Head of caudate nucleus (tissue), 42 donors: ENCODE measurements around the gene LAMTOR5.
A peak's percentile ranks its signal among the peaks of the same experiment; 100 is the strongest.
"Not testable (repeated sequence)": the region's sequence is repeated elsewhere in the genome, so short reads cannot be mapped to it uniquely, and the experiment has no call there.

ENCODE experiments used
- DNase-seq, 42 donors: peaks; one replicate each; pipeline versions ENCODE4 v3.0.0 to v3.0.0-alpha.2; 2020 to 2021; ENCODE audit warnings: mixed read lengths in 7 of 42
- intact Hi-C: fragments of 100-400 bp; cut with DNase I; formaldehyde crosslinking; loops from one replicate; pipeline ENCODE4 v1.15.0; 2022

Gene LAMTOR5

DNA sequence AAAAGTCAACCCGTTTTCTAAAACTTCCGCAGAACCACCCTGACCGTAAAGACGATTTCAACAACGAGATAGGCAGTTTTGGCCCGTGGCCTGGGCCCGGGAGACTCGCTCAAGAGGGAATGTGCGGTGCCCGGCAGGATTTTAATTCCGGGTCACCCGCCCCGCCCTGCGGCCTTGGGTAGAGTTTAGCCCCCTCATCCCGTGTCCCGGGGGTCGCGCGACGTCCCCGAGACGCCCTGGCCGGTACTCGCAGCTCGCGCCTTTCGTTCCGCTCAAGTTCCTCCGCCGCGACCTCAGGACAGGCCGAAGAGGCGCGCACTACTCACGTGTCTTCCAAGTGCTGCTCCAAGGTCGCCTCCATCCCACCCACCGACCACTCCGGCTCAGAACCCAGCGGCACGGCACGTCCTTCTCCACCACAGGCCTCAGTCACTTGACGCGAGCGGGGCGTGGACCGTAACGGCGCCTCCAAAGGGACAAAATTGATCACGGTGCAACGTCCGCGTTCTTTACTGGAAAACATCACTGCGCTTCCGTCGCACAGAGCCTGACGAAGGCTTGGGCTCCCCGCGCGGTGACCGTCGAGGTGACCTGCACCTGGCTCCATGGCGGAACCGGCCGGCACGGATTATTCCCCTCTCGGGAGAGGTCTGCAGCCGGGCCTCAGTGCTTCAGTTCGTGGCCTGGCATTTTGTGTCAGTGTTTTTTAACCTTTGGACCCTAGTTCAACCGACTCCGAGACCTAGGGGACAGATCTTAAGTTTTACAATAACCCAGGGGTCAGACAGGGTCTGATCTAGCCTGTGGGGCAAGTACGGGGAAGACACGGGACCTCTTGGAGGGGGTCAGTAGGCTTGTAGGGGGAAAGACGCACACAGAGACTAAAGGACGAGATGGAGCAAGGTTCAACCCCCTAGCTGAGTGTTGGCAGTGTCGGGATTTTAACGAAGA lies at the start of gene LAMTOR5:
LAMTOR5 (minus strand) TSS at position 435 of the 951 bp plus-strand sequence; CDS start at position 361, 74 bp downstream.
- DNase-seq: peak; percentile 86 to 97 (median 93)
- intact Hi-C loops: loop anchor here (5.0 kb wide), 1 partner anchor 70 kb away; the partner anchor contains the start of gene RBM15

DNA sequence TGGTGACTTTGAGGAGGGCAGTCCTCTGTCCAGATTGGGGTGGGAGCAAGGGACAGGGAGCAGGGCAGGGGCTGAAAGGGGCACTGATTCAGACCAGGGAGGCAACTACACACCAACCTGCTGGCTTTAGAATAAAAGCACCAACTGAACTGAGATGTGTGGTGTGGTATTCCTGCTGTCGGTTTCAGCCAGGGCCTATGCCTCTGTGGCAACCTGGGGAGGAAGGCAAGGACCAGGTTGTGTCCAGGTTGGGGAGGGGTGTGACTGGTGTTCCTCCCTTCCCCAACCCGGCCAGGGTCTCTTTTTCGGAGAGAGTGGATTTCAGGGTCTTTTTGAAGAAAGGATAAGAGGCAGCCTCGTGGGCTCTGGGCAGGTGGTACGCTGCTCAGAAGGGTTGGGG lies 49.7 kb upstream of the LAMTOR5 start:
- DNase-seq: no peak
- intact Hi-C loops: no loop called here

DNA sequence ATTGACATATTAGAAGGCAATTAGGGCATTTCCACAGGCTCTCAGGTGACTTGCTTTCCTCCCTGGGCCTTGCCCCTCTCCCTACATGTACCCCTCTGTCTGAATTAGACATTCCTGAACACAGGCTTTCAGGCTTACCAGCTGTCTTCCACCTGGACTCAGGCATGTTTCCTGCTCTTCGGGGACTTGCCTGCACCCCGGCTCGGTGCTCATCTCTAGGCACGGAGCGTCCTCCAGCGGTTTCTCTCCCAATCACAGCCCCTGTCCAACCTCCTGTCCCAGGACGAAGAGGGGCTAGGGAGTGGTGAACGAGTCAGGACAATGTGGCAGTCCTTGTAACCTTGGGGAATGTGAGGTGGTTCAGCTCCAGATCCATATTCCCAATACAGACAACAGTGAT lies 47.7 kb upstream of the LAMTOR5 start:
- DNase-seq: no peak
- intact Hi-C loops: no loop called here

DNA sequence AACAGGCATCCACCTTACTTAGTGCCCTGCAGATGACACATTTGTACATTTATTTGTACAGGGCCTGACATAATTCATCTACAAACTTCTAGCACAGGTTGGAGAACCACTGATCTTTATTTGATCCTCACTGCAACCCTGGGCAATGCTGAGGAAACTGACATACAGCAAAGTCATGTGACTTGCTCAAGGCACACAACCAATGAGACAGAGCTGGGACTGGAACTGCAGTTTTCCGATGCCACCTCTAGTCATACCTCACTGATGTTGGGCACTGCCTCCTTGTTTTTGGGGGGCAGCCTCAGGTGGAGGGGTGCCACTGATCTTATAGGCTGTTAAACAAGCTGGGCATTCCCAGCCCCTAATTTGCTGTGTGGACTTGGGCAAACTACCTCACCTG lies 46.8 kb upstream of the LAMTOR5 start:
- no peak for DNase-seq
- intact Hi-C loops: no loop called here

DNA sequence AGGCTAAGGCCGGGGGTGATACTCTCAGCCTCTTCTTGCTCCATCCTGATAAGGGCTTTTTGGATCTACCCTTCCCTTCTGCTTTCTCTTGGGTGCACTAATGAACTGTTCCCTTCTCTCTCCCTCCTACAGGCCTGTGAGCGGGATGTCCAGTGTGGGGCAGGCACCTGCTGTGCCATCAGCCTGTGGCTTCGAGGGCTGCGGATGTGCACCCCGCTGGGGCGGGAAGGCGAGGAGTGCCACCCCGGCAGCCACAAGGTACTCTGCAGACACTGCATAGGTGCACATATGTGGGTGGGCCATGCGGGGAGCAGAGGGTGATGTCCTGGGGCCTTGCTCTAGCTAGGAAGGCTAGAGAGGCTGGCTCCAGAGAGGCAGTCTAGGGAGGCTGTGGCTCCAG lies 46.3 kb upstream of the LAMTOR5 start:
- intact Hi-C loops: no loop called here
- no peak for DNase-seq

DNA sequence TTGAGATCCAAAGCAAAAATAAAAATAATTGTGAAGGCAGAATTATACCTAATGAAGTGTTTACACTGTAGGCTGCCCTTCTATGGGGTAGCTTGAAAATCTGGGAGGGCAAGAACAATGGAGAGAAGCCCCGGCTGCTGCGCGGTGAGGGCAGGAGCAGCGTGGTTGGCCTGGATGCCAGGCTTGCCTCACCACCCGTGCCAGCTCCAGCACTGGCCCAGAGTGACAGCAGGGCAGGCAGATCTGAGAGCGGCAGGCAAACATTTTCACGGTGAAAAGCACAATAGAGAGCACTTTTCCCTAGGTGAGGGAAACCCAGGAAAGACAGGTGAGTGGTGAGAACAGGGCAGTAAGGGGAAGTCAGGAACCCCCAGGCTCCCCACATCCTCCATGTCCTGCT lies 44.8 kb upstream of the LAMTOR5 start:
- DNase-seq: peak in 7 of 42 donors; percentile 7 to 54 (median 21)
- intact Hi-C loops: no loop called here

DNA sequence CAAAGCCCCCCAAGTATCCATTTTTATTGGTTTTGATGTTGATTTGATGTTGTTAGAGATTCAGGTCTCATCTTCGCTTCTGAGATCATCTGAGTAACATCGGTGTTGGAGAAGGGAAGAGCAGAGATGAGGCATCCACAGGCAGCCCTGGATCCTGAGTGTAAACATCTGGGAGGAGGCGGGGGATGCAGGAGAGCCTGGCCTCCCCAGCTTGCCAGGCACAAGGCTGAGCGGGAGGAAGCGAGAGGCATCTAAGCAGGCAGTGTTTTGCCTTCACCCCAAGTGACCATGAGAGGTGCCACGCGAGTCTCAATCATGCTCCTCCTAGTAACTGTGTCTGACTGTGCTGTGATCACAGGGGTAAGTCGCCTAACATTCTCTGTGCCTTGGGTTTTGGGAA lies 43.4 kb upstream of the LAMTOR5 start, which contains the start of gene PROK1:
PROK1 (plus strand) TSS at position 221 of the 400 bp plus-strand sequence; CDS start at position 289, 68 bp downstream.
- intact Hi-C loops: no loop called here
- DNase-seq: no peak

DNA sequence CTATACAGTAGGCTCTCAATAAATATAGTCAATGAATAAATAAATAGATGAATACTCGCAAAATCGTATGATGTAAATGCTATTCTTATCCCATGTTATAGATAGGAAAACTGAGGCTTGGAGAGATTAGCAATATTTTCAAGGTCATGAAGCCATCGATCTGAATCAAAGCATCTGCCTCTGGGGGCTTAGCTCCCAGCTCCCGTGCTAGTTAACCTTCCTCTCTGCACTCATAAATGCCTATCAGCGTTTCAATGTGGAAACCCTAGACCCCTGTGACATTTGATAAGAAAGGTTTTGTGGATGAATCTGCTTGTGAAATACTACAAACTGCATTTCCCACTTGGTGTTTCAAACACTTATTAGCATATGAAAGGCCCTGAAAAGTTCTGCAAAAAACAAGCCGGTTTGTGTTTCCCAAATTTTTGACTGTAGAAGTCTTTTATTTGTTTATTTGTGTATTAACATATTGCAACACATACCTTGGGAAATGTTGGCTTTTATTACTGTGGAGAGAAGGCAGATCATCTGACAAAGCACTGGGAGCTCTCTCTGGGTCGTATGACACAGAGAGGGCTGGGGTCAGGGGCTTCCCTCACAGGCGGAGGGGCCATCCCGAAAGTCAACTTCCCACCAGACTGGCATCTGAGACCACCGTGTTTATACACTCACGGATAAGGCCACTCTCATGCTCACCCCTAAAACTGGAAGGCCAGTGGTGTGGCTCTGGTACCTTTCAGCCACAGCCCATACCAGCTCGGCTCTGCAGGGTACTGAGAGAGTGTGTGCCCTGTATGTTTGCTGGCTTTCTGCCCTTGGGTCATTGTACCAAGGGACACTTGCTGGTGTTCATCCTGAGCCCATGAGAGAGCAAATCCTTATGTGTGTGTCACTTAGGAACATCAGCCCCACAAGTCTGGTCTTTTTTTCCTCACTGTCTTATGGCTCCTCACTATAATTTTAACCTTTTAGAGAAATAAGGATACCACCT lies 42.5 kb upstream of the LAMTOR5 start:
- DNase-seq: no peak
- intact Hi-C loops: no loop called here

DNA sequence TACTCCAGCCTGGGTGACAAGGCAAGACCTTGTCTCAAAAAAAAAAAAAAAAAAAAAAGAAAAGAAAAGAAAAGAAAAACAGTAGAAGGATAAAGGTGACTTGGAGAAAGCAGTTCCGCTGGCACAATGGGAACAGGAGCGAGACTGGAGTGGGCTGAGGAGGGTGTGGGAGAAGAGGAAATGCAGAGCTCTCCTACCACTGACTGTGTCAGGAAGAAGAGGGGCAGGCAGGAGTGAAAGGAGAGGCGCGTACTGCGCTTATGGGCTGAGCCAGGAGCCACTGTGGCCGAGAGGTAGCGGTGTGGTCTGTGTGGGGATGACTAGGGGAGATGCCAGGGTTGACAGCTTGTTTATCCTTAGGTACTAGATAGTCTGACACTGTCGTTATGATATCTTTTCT lies 37.1 kb upstream of the LAMTOR5 start:
- no peak for DNase-seq
- intact Hi-C loops: no loop called here

DNA sequence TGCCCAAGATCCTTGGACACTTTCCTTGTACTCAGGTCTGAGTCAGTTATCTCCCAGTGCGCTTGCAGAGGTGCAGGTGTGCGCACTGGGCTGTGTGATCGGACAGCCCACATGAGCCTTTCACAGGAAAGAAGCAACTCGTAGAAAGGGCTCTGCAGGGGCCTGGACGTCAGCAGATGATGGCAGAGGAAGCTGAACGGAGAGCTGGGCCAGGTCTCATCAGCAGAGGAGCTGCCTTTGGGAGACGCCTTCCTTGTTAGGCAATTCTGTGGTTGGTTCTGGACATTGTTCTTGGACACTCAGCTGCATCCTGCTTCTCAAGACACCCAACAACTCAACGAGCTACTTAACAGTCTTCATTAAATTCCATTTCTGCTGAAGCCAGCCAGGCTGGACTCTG lies 36.0 kb upstream of the LAMTOR5 start:
- intact Hi-C loops: no loop called here
- no peak for DNase-seq

DNA sequence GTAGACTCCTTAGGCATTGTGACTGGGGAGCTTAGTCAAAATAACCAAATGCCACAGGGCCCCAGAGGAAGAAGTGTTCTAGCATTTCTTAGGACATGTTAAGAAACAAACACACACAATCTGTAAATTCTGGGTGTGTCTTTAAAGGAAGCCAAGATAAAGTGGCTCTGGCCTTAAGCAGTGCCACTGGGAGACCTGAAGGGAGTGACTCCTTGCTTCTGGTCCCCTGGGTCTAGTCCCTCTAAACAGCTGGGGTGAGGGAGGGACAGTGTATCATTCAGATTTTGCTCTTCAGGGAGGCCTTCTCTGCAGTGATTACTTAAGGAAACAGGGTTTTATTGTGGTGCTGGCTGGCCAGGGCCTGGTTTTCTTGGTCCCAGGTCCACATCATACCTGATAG lies 34.4 kb upstream of the LAMTOR5 start:
- no peak for DNase-seq
- intact Hi-C loops: no loop called here

DNA sequence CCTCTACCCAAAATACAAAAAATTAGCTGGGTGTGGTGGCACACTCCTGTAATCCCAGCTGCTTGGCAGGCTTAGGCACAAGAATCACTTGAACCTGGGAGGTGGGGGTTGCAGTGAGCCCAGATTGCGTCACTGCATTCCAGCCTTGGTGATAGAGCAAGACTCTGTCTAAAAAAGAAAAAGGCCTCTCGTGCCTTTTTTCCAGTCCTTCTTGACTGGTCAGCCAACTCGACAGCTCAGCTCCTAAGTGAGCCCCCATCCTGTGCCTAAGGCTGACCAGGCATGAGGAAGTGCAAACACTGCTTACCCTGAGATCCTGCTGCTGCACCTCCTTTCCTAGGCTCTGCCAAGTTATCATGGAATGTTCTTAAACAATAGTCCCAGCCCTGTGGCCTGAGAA lies 33.4 kb upstream of the LAMTOR5 start:
- no peak for DNase-seq

DNA sequence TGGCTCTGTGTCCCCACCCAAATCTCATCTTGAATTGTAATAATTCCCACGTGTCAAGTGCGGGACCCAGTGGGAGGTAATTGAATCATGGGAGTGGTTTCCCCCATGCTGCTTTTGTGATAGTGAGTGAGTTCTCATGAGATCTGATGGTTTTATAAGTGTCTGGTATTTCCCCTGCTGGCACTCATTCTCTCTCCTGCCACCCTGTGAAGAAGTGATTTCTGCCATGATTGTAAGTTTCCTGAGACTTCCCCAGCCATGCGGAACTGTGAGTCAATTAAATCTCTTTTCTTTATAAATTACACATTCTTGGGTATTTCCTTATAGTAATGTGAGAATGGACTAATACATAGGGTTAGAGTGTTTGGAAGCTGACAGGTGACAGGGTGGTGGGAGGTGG lies 32.4 kb upstream of the LAMTOR5 start:
- DNase-seq: not testable (repeated sequence)

More for the DNA sequence above, 33.4 kb upstream of the LAMTOR5 start:
- intact Hi-C loops: no loop called here

DNA sequence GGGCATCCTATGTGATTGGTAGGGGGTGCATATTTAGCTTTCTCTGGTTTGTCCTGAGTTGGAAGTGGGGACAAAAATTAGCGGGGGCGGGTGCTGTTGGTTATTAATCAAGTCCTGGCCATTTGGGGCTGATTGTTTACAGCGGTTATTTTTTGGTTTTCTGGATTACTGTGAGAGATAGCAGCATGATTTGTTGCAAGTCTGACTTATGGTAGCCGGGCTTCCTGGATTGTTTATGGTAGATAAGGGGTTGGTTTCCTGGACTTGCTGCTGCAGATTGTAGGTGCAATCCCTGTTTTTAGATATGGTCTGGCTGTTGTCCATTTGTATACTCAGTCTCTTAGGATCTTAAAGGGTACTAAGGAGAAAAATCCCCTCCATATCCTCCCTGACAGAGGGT lies 31.4 kb upstream of the LAMTOR5 start:
- DNase-seq: no peak
- intact Hi-C loops: no loop called here

More for the DNA sequence above, 32.4 kb upstream of the LAMTOR5 start:
- intact Hi-C loops: not testable (repeated sequence)

DNA sequence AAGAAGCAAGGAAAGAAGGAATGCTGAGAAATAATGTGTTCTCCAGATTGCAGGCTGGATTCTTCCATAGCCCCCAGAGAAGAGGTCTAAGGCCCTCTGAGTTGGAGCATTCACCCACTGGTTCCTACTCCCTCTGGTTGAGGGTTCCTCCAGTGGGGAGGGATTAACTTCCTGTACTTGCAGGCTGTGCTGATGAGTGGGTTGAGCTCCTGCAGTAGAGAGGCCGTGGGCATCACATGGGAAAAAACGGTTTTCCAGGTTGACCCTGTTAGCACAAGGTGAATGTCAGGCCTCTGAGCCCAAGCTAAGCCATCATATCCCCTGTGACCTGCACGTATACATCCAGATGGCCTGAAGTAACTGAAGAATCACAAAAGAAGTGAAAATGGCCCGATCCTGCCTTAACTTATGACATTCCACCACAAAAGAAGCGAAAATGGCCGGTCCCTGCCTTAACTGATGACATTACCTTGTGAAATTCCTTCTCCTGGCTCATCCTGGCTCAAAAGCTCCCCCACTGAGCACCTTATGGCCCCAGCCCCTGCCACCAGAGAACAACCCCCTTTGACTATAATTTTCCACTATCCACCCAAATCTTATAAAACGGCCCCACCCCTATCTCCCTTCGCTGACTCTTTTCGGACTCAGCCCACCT lies 30.3 kb upstream of the LAMTOR5 start:
- intact Hi-C loops: not testable (repeated sequence)

DNA sequence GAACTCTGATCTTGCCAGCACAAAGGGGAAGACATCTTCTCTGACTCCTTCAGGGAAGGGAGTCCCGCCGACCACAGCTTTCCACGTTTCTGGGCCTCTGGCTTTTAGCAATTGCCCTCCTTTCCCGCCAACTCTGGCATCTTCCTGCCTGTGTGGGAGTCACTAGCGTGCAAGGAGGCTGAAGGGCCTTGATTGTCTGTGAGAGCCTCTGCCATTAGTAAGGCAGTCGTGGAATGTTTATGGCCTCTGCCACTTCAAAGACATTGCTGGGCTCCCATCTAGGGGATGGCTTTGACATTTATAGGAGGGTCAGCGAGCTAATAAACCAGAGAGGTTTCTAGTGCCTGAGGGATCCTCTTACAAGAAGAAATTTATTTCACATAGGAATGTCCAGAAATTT lies 29.1 kb upstream of the LAMTOR5 start:
- no peak for DNase-seq
- intact Hi-C loops: no loop called here

More for the DNA sequence above, 30.3 kb upstream of the LAMTOR5 start:
- DNase-seq: not testable (repeated sequence)

DNA sequence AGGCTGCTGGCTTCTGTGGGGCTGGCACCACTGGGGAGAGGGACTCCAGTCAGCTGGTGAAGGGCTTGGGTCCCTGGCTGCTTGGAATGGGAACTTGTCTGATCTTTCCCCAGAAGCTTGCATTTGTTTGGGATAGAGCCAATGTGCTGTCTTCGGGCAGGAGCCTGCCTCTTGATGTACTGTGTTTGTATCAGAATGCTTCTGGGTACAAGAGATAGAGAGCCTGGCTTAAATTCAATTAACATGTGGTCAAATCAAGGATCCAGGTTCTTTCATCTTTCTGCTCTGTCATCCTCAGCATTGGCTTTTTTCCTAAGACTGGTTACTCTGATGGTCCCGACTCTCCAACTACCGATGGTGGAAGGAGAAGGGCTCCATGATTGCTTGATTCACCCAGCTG lies 27.5 kb upstream of the LAMTOR5 start:
- no peak for DNase-seq
- intact Hi-C loops: no loop called here

DNA sequence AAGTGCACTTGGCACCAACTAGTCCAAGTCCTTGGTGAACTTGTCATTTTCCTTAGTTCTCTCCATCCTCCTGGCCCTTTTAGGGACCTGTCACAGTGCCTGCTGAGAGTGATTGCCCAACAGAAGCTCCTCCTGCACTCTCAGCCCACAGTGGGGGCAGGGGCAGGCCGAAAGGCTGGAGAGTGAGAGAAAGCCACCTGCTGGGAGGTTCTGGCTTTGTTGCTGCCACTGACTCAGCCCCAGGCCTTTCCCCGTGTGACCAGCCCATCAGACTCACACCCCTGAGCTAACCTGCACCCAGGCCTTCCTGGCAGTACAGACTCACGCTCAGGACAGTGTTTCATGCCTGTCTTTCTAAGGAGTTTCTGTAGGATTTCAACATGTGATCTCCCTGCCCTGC lies 26.3 kb upstream of the LAMTOR5 start:
- peak in 9 of 42 donors; percentile 10 to 65 (median 20) for DNase-seq
- intact Hi-C loops: no loop called here

DNA sequence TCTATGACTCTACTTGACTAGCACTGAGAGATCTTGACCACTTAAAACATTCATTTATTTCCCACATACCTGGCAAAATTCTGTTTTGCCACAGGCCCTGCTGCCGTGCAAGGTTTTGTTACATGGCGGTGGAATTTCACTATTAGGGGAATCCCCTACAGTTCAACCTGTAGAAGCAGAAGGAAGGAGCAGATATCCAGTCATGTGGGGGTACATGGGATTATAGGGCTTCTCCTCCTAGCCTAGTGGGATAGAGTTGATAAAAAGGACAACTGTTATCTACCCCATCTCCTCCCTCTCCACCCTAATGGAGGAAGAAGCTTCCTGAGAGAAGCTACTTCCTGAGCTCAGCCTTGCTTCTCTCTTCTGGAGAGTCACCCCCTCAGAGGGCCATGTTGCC lies 25.7 kb upstream of the LAMTOR5 start:
- intact Hi-C loops: no loop called here
- DNase-seq: no peak
